Measurements from ENCODE around the gene GALNT1.

GRCh38 chr18:35571138-35571537 lies 10.4 kb upstream of the GALNT1 start:
- no peak for TF ChIP-seq CTCF (IDR thresholded peaks at IDR 0.05)
- no peak for TF ChIP-seq POLR2AphosphoS5 (IDR thresholded peaks at IDR 0.05)
- TF ChIP-seq POLR2A (IDR thresholded peaks at IDR 0.05), result no peak

Measured in upper lobe of left lung (tissue), 4 donors.